Measurements from ENCODE around the gene DTD2.
"Not testable (repeated sequence)": the region's sequence is repeated elsewhere in the genome, so short reads cannot be mapped to it uniquely, and the experiment has no call there.

- TF ChIP-seq, protein P1, sequence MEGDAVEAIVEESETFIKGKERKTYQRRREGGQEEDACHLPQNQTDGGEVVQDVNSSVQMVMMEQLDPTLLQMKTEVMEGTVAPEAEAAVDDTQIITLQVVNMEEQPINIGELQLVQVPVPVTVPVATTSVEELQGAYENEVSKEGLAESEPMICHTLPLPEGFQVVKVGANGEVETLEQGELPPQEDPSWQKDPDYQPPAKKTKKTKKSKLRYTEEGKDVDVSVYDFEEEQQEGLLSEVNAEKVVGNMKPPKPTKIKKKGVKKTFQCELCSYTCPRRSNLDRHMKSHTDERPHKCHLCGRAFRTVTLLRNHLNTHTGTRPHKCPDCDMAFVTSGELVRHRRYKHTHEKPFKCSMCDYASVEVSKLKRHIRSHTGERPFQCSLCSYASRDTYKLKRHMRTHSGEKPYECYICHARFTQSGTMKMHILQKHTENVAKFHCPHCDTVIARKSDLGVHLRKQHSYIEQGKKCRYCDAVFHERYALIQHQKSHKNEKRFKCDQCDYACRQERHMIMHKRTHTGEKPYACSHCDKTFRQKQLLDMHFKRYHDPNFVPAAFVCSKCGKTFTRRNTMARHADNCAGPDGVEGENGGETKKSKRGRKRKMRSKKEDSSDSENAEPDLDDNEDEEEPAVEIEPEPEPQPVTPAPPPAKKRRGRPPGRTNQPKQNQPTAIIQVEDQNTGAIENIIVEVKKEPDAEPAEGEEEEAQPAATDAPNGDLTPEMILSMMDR (conservative IDR thresholded peaks at IDR 0.05; ENCODE audit: low read depth, low read length) = not testable (repeated sequence)
- not testable (repeated sequence) for TF ChIP-seq EZH2 (IDR thresholded peaks at IDR 0.05; ENCODE audit: borderline replicate concordance, low read depth, low read length, poor library complexity, severe bottlenecking)
These were observed 5.1 kb upstream of the DTD2 start for GRCh38 chr14:31462450-31462849.

Data from A673 (cell line).